HG02938 (cell line): ENCODE measurements around the gene ZP1.

Experiments
- ATAC-seq: cut with Tn5 transposase; IDR thresholded peaks from one replicate; pipeline ENCODE4 v1.9.1; 2021; ENCODE audit warnings: mild to moderate bottlenecking, moderate library complexity; ENCODE audit not compliant: unreplicated experiment

Gene ZP1

GRCh38 chr11:60922906-60923305 lies 55.6 kb downstream of the ZP1 start:
- ATAC-seq = no peak

DNA sequence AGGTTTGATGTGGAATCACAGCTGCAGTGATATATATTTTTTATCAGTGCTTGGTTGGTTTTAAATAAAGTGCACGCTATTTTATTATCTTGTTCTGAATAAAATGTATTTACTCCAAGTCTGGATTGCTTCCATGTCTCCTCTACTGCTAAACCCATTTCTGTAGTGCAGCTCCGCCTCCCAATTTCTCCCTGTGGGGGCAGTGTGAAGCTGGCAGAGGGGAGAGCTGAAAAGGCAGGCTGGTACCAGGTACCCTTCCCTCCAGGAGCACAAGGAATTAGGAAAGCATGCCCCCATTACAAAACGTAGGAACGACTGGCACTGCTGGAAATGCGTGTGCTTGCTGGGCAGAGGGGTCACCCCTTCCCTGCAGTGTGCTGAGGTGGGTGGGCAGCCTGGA lies 56.0 kb downstream of the ZP1 start:
- ATAC-seq = no peak

DNA sequence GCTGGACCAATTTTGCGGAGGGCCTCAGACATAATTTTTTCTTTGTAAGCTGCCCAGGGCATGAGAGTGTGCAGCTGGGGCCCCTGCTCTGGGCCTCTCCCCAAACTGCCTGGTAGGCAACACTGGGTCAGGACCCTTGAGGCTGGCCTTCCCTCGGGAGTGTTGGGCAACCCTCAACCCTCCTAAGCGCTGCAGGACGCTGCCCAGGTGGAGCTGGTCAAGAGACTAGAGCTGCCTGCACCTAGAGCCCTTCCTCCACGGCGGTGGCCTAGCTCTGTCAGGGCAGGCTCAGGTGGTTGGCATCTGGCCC lies 56.4 kb downstream of the ZP1 start:
- no peak for ATAC-seq

GRCh38 chr11:60924110-60924905 lies 57.0 kb downstream of the ZP1 start, which contains the start of gene TMEM132A:
Gene TMEM132A (plus strand): TSS chr11:60924460. CDS start chr11:60924634, 174 bp downstream.
- ATAC-seq = no peak
